ENCODE results near the gene AMFR. TPM values are rescaled to one million over a fixed set of nuclear protein-coding genes. Genes with fewer than 3 reads are reported as not detected.

The AMFR gene
- total RNA-seq: 10 to 100 TPM; 58.4 to 87.1 (median 71.7) TPM
- 111 TPM for total RNA-seq (2013)

DNA sequence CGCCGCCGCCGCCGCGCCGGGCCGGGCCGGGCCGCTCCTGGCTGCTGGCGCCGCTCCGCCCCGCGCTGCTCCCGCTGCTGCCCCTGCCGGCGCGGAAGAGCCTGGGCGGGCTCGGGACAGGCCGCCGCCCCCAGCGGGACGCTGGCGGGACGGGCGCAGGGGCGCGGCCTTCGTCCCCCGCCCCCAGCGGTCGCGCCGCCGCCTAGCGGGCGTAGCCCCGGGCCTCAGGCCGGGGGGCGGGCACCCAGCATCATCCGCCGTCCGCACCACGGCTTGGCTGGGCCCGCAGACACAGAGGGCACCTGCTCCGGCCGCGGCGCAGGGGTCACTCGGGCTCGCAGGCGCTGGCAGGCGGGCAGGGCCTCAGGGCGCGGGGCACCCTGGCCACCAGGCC, at the start of gene AMFR:
AMFR (minus strand) TSS at position 107 of the 394 bp plus-strand sequence. CDS start 218 bp downstream, outside the sequence.
- Histone ChIP-seq H3K27ac (ENCODE audit: low read length) (peak within 1 kb of the TSS; percentile 28), H3K4me1 (ENCODE audit: control insufficient read depth, insufficient read depth, low read length) (peaks cover 16% of the 10 kb centered on the region), H3K4me3 (ENCODE audit: low read length) (peak within 1 kb of the TSS; percentile 50), H3K9me3 (ENCODE audit: control insufficient read depth, insufficient read depth, low read length) (no peaks in the 10 kb centered on the region), H3K27me3 (ENCODE audit: control insufficient read depth, insufficient read depth, low read length) (no peaks in the 10 kb centered on the region), H3K36me3 (ENCODE audit: control insufficient read depth, insufficient read depth, low read length) (no peaks in the 10 kb centered on the region)
- intact Hi-C loops (cut with micrococcal nuclease): loop anchor here (2.0 kb wide), 1 partner anchor 25 kb away; the partner anchor contains the start of genes NUDT21 and OGFOD1
- ATAC-seq: peak; percentile 94 to 98 (median 95)
- under 1% methylated on average over 57 of the region's 57 CpGs for WGBS (ENCODE audit: insufficient coverage)
- peak within 1 kb of the TSS; percentile 96 for H3K4me3 Mint-ChIP-seq
- TF ChIP-seq, protein P1, sequence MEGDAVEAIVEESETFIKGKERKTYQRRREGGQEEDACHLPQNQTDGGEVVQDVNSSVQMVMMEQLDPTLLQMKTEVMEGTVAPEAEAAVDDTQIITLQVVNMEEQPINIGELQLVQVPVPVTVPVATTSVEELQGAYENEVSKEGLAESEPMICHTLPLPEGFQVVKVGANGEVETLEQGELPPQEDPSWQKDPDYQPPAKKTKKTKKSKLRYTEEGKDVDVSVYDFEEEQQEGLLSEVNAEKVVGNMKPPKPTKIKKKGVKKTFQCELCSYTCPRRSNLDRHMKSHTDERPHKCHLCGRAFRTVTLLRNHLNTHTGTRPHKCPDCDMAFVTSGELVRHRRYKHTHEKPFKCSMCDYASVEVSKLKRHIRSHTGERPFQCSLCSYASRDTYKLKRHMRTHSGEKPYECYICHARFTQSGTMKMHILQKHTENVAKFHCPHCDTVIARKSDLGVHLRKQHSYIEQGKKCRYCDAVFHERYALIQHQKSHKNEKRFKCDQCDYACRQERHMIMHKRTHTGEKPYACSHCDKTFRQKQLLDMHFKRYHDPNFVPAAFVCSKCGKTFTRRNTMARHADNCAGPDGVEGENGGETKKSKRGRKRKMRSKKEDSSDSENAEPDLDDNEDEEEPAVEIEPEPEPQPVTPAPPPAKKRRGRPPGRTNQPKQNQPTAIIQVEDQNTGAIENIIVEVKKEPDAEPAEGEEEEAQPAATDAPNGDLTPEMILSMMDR (IDR thresholded peaks at IDR 0.05): peak; percentile 40
- H3K4me1 Mint-ChIP-seq: peaks cover 31 to 36% of the 10 kb centered on the region in 2 donors
- H3K27ac Mint-ChIP-seq: peak within 1 kb of the TSS; percentile 82 to 91
- no peaks in the 10 kb centered on the region for H3K27me3 Mint-ChIP-seq (ENCODE audit: low read depth in 2 of 2)
- H3K36me3 Mint-ChIP-seq: no peaks in the 10 kb centered on the region
- peak; percentile 72 to 92 for DNase-seq
- H3K9me3 Mint-ChIP-seq: no peaks in the 10 kb centered on the region

DNA sequence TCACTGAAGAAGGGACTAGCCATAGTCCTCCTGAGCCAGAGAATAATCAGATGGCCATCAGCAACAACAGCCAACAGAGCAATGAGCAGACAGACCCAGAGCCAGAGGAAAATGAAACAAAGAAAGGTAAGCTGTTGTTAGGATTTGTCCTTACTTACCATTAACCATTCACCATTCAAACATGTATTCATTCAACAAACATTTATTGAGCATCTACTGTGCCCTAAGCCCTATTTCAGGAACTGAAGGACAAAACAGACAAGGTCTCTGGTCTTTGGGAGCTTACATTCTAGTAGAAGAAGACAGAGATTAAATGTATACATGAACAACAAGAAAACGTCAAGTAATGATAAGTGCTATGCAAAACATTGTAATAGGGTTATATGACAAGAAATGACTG, 45.3 kb upstream of the AMFR start:
- no peak overlapping the region for H3K4me3 ChIP-seq (ENCODE audit: low read length)
- no peaks in the 10 kb centered on the region for H3K9me3 ChIP-seq (ENCODE audit: control insufficient read depth, insufficient read depth, low read length)
- H3K27ac Mint-ChIP-seq: no peak overlapping the region
- no peaks in the 10 kb centered on the region for H3K4me1 Mint-ChIP-seq
- no peaks in the 10 kb centered on the region for H3K27me3 ChIP-seq (ENCODE audit: control insufficient read depth, insufficient read depth, low read length)
- H3K9me3 Mint-ChIP-seq: no peaks in the 10 kb centered on the region
- peaks cover 20% of the 10 kb centered on the region for H3K36me3 Mint-ChIP-seq
- 100% methylated on average over 1 of the region's 1 CpG for WGBS (ENCODE audit: insufficient coverage)
- H3K36me3 ChIP-seq (ENCODE audit: control insufficient read depth, insufficient read depth, low read length): peaks cover 80% of the 10 kb centered on the region
- H3K4me1 ChIP-seq (ENCODE audit: control insufficient read depth, insufficient read depth, low read length): no peaks in the 10 kb centered on the region
- intact Hi-C loops (cut with micrococcal nuclease): no loop called here
- H3K27ac ChIP-seq (ENCODE audit: low read length): no peak overlapping the region
- DNase-seq (no peak), ATAC-seq (no peak)
- no peak overlapping the region for H3K4me3 Mint-ChIP-seq
- TF ChIP-seq, protein P1 (IDR thresholded peaks at IDR 0.05): no peak
- no peaks in the 10 kb centered on the region for H3K27me3 Mint-ChIP-seq (ENCODE audit: low read depth in 2 of 2)

DNA sequence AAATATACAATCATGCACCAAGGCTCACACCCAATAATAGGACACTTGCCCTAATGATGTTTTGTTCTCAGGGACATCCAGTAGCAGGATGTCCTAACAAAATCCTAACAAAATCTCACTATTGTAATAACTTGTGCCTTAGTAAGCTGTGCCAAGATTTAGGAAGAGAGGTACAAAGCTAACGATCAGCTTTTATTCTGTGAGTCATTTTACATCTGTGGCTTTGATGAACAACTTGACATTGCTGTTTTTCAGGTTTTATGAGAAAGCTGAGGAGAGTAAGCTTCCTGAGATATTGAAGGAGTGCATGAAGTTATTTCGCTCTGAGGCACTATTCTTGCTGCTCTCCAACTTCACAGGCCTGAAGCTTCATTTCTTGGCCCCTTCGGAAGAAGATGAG, 44.9 kb upstream of the AMFR start:
- WGBS (ENCODE audit: insufficient coverage): 100% methylated on average over 3 of the region's 3 CpGs
- peaks cover 22% of the 10 kb centered on the region for H3K36me3 Mint-ChIP-seq

More for the DNA sequence above, 44.9 kb upstream of the AMFR start:
- intact Hi-C loops (cut with micrococcal nuclease): no loop called here
- no peaks in the 10 kb centered on the region for H3K9me3 ChIP-seq (ENCODE audit: control insufficient read depth, insufficient read depth, low read length)
- peaks cover 80% of the 10 kb centered on the region for H3K36me3 ChIP-seq (ENCODE audit: control insufficient read depth, insufficient read depth, low read length)
- H3K4me3 Mint-ChIP-seq: no peak overlapping the region
- ATAC-seq (no peak), DNase-seq (no peak)
- no peaks in the 10 kb centered on the region for H3K4me1 Mint-ChIP-seq
- H3K9me3 Mint-ChIP-seq: no peaks in the 10 kb centered on the region
- H3K27ac Mint-ChIP-seq: no peak overlapping the region
- H3K4me3 ChIP-seq (ENCODE audit: low read length): no peak overlapping the region
- TF ChIP-seq, protein P1 (IDR thresholded peaks at IDR 0.05): no peak
- H3K27me3 Mint-ChIP-seq (ENCODE audit: low read depth in 2 of 2): no peaks in the 10 kb centered on the region
- H3K27ac ChIP-seq (ENCODE audit: low read length): no peak overlapping the region
- no peaks in the 10 kb centered on the region for H3K27me3 ChIP-seq (ENCODE audit: control insufficient read depth, insufficient read depth, low read length)
- H3K4me1 ChIP-seq (ENCODE audit: control insufficient read depth, insufficient read depth, low read length): no peaks in the 10 kb centered on the region
